K562 (cell line): ENCODE data around the gene BFSP1. TPM values are rescaled to one million over a fixed set of nuclear protein-coding genes. Genes with fewer than 3 reads are reported as not detected.
A peak's percentile ranks its signal among the peaks of the same experiment; 100 is the strongest.

Source experiments
- ARID4B ChIP-seq: sonication (generic); formaldehyde crosslinking; IDR thresholded peaks from 2 replicates; pipeline ENCODE4 v1.8.0; 2022; ENCODE audit warnings: mild to moderate bottlenecking, missing genetic modification reagents
- BRD4 ChIP-seq: fragments of 200-600 bp; sonication (generic); IDR thresholded peaks from 2 replicates; pipeline ENCODE4 v1.6.1; 2017; ENCODE audit warnings: inconsistent platforms
- CHD7 ChIP-seq: fragments of 200-600 bp; sonication (generic); IDR thresholded peaks from one replicate; pipeline ENCODE4 v1.6.1; 2012; ENCODE audit warnings: mild to moderate bottlenecking, low read depth, low read length, inconsistent platforms
- ESRRA ChIP-seq: fragments of 450-650 bp; IDR thresholded peaks from 2 replicates; pipeline ENCODE4 v1.6.1; 2014; ENCODE audit warnings: low read depth, mild to moderate bottlenecking, moderate library complexity, borderline replicate concordance
- PCBP2 ChIP-seq: fragments of 200-400 bp; formaldehyde crosslinking; IDR thresholded peaks from 2 replicates; pipeline ENCODE4 v1.6.1; 2018; ENCODE audit warnings: low read length, low read depth, mild to moderate bottlenecking, moderate library complexity; ENCODE audit not compliant: poor library complexity, severe bottlenecking
- SMARCC2 ChIP-seq: fragments of 450-650 bp; IDR thresholded peaks from 2 replicates; pipeline ENCODE4 v1.6.1; 2017; ENCODE audit warnings: antibody characterized with exemption, moderate library complexity, mild to moderate bottlenecking, low read depth
- ZNF133 ChIP-seq: fragments of 250-450 bp; sonication (Bioruptor Pico); IDR thresholded peaks from 2 replicates; pipeline ENCODE4 v1.4.0; 2020; ENCODE audit warnings: mild to moderate bottlenecking
- polyA plus RNA-seq, 8 experiments: library from polyadenylated mRNA; depleted of rRNA in 4 of 8; stranded (reverse) in 5 of 8; unstranded in 3 of 8; fragments of >200 nt; fragmentation: Nextera tagmentation in 2 of 8; fragmentation: Illumina TruSeq in 1 of 8; extraction: Ambion mirVana in 2 of 8; extraction: Trizol in 1 of 8; gene quantifications; 2 replicates each; pipeline versions ENCODE4 v1.2.1 to v1.2.3, GENCODE V29; 2011 to 2014; ENCODE audit warnings: inconsistent platforms in 1 of 8, missing spikeins in 1 of 8
- total RNA-seq, 7 experiments: library from RNA; depleted of rRNA in 6 of 7; stranded (reverse); fragments of >200 nt in 6 of 7; fragmentation: Illumina TruSeq in 2 of 7; extraction: Trizol in 2 of 7; gene quantifications; 2 replicates each; pipeline versions ENCODE4 v1.2.1 to v1.2.3, GENCODE V29; 2011 to 2021; ENCODE audit warnings: low replicate concordance in 1 of 7
- TF ChIP-seq, protein P1 (sequence below): fragments of 250-450 bp; sonication (Bioruptor Pico); IDR thresholded peaks from 2 replicates; pipeline ENCODE4 v1.8.0; 2021; ENCODE audit warnings: moderate library complexity, mild to moderate bottlenecking, inconsistent platforms
- TF ChIP-seq, protein P2 (sequence below): sonication (generic); formaldehyde crosslinking; IDR thresholded peaks from 2 replicates; pipeline ENCODE4 v1.8.1; 2022; ENCODE audit warnings: missing genetic modification reagents

BFSP1 gene
- total and polyA plus RNA-seq, 9 of the 15 experiments (the other 6 are each of a cell fraction or from before 2014, with no cell fraction given) = 0.09 to 0.86 (median 0.40) TPM

- TF ChIP-seq CHD7 = no peak
- no peak for TF ChIP-seq BRD4
- no peak for TF ChIP-seq ZNF133 (CRISPR knock-in tag)
- no peak for TF ChIP-seq ARID4B (CRISPR knock-in tag)
- TF ChIP-seq, protein P1, sequence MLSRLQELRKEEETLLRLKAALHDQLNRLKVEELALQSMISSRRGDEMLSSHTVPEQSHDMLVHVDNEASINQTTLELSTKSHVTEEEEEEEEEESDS = no peak
- TF ChIP-seq ESRRA = no peak
- TF ChIP-seq SMARCC2 = peak; percentile 74; the same call in 1 of the 2 replicates
- no peak for TF ChIP-seq PCBP2
- TF ChIP-seq, protein P2, sequence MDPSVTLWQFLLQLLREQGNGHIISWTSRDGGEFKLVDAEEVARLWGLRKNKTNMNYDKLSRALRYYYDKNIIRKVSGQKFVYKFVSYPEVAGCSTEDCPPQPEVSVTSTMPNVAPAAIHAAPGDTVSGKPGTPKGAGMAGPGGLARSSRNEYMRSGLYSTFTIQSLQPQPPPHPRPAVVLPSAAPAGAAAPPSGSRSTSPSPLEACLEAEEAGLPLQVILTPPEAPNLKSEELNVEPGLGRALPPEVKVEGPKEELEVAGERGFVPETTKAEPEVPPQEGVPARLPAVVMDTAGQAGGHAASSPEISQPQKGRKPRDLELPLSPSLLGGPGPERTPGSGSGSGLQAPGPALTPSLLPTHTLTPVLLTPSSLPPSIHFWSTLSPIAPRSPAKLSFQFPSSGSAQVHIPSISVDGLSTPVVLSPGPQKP (CRISPR knock-in tag) = no peak
Measured at GRCh38 chr20:17558154-17558940, 27.2 kb upstream of the BFSP1 start (continued).
